SU-DHL-6 (cell line): ENCODE results near the gene SLC8A3.
"Not testable (repeated sequence)": the region's sequence is repeated elsewhere in the genome, so short reads cannot be mapped to it uniquely, and the experiment has no call there.

ENCODE experiments used
- H2AFZ ChIP-seq: fragments of 200-600 bp; sonication (generic); 2 replicates; pipeline ENCODE4 v1.6.1; 2014; ENCODE audit warnings: low read depth, mild to moderate bottlenecking, moderate library complexity, mixed read lengths, antibody characterized with exemption, low read length; ENCODE audit not compliant: severe bottlenecking
- H3F3A ChIP-seq: fragments of 200-600 bp; shearing (Covaris generic); 2 replicates; pipeline ENCODE4 v1.6.0; 2016; ENCODE audit warnings: antibody characterized with exemption, mild to moderate bottlenecking; ENCODE audit not compliant: insufficient read depth
- H3K27ac ChIP-seq: fragments of 200-600 bp; sonication (generic); 2 replicates; pipeline ENCODE4 v1.5.1; 2016; ENCODE audit warnings: low read depth, mild to moderate bottlenecking, low read length, moderate library complexity, mixed read lengths
- H3K27me3 ChIP-seq: fragments of 200-600 bp; sonication (generic), shearing (Covaris generic); 2 replicates; pipeline ENCODE4 v1.6.0; 2014; ENCODE audit warnings: mild to moderate bottlenecking, low read length
- H3K36me3 ChIP-seq: fragments of 200-600 bp; sonication (generic); 2 replicates; pipeline ENCODE4 v1.6.1; 2014; ENCODE audit warnings: mild to moderate bottlenecking, low read length, mixed read lengths
- H3K4me2 ChIP-seq: fragments of 300-600, 200-600 bp; shearing (Covaris generic), sonication (generic); 2 replicates; pipeline ENCODE4 v1.6.0; 2014; ENCODE audit warnings: low read length, low read depth, mild to moderate bottlenecking; ENCODE audit not compliant: poor library complexity, severe bottlenecking
- H3K4me3 ChIP-seq: fragments of 200-600 bp; sonication (generic); 2 replicates; pipeline ENCODE4 v1.5.1; 2014; ENCODE audit warnings: antibody characterized with exemption, low read length, mild to moderate bottlenecking, mixed read lengths; ENCODE audit not compliant: insufficient read depth, poor library complexity, severe bottlenecking
- H3K79me2 ChIP-seq: fragments of 200-600 bp; sonication (generic); 2 replicates; pipeline ENCODE4 v1.6.1; 2014; ENCODE audit warnings: mild to moderate bottlenecking, low read length, moderate library complexity; ENCODE audit not compliant: insufficient read depth
- H3K9ac ChIP-seq: fragments of 200-600 bp; sonication (generic); 2 replicates; pipeline ENCODE4 v1.7.0; 2014; ENCODE audit warnings: mild to moderate bottlenecking, low read length
- H3K9me2 ChIP-seq: fragments of 200-600 bp; sonication (generic); replicated peaks from 2 replicates; pipeline ENCODE4 v1.6.1; 2014; ENCODE audit warnings: low read length; ENCODE audit not compliant: insufficient read depth
- H3K9me3 ChIP-seq: fragments of 200-600 bp; sonication (generic); 2 replicates; pipeline ENCODE4 v1.6.1; 2014; ENCODE audit warnings: low read length, mixed read lengths; ENCODE audit not compliant: insufficient read depth
- H4K20me1 ChIP-seq: fragments of 200-600 bp; sonication (generic); 2 replicates; pipeline ENCODE4 v1.6.1; 2014; ENCODE audit warnings: low read depth, mild to moderate bottlenecking, antibody characterized with exemption, low read length, moderate library complexity, mixed read lengths
- EZH2phosphoT487 ChIP-seq: fragments of 200-600 bp; sonication (generic), shearing (Covaris generic); conservative IDR thresholded peaks from 2 replicates; pipeline ENCODE4 v1.6.1; 2018; ENCODE audit warnings: mild to moderate bottlenecking, antibody characterized with exemption, low read length, moderate library complexity, mixed read lengths
- TF ChIP-seq, protein P1 (sequence below): fragments of 200-600 bp; sonication (generic); IDR thresholded peaks from one replicate; pipeline ENCODE4 v1.5.1; 2017; ENCODE audit warnings: antibody characterized with exemption, mild to moderate bottlenecking, low read length, moderate library complexity; ENCODE audit not compliant: insufficient read depth, poor library complexity, severe bottlenecking

Gene SLC8A3

DNA sequence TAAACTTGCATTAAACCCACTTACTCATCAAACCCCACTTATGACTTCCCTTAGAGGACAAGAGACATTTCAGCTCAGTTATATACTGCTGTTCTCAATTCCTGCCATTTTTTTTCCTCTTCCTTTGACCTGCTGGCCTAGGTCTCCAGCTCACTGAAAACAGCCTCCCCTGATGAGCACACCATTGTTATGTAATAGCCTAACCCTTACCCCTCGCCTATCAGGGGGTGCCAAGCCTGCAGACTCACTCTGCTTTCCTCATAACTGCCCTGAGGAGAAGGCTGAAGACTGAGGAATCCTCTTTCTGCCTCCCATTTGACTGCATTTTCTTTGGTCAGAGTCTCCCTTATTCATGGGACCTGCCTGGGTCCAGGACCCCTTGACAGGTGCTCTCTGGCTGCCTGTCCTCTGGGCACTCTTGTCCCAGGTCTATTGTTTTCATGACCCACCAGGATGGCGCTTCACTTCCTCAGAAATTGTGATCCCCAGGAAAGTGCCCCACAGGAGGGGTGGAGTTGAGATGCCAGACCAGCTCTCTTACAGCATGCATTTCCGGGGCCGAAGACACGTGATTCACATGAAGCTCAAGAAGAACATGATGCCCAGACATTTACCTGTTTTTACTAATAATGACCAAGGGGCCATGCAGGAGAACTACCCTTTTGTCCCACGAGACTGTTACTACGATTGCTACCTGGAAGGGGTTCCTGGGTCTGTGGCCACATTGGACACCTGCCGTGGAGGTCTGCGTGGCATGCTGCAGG, 41.3 kb upstream of the SLC8A3 start:
- not testable (repeated sequence) for H3F3A ChIP-seq, H3K27ac ChIP-seq, H3K9ac ChIP-seq, H4K20me1 ChIP-seq, H3K79me2 ChIP-seq, H3K27me3 ChIP-seq, H3K4me3 ChIP-seq, H2AFZ ChIP-seq, H3K36me3 ChIP-seq, H3K4me2 ChIP-seq, H3K9me2 ChIP-seq, H3K9me3 ChIP-seq

DNA sequence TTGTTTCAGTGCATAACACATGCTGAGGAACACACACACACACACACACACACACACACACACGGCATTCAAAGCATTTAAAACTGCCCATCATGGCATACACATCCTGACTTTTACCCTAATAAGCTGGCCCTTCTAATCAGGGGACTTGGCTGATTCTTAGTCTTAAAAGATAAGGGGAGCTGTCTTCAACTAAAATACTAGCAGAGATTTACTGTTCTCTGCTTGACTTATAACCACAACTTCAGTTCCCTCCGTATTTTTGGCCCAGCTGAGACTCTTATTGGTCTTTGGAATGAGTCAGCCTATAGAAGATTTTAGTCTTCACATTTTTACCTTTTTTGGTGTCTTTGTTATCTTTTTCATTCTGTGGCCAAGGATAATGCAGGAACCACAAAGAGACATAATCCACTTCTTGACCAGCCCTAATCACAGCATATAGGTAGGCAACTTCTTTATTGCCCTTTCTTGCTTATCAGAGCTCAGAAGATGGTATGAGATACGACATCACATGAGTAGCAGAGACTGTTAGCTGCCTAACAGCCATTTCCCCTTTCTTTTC, 25.1 kb upstream of the SLC8A3 start:
- no peaks in the 10 kb centered on the region for H3K79me2 ChIP-seq
- H2AFZ ChIP-seq = no peak overlapping the region
- no peak overlapping the region for H3K4me3 ChIP-seq
- H3K9me3 ChIP-seq = no peaks in the 10 kb centered on the region
- H3K9ac ChIP-seq = no peak overlapping the region
- H3K36me3 ChIP-seq = no peaks in the 10 kb centered on the region
- no peaks in the 10 kb centered on the region for H3K27me3 ChIP-seq
- H3K9me2 ChIP-seq = no peaks in the 10 kb centered on the region
- TF ChIP-seq EZH2phosphoT487 = no peak
- TF ChIP-seq, protein P1, sequence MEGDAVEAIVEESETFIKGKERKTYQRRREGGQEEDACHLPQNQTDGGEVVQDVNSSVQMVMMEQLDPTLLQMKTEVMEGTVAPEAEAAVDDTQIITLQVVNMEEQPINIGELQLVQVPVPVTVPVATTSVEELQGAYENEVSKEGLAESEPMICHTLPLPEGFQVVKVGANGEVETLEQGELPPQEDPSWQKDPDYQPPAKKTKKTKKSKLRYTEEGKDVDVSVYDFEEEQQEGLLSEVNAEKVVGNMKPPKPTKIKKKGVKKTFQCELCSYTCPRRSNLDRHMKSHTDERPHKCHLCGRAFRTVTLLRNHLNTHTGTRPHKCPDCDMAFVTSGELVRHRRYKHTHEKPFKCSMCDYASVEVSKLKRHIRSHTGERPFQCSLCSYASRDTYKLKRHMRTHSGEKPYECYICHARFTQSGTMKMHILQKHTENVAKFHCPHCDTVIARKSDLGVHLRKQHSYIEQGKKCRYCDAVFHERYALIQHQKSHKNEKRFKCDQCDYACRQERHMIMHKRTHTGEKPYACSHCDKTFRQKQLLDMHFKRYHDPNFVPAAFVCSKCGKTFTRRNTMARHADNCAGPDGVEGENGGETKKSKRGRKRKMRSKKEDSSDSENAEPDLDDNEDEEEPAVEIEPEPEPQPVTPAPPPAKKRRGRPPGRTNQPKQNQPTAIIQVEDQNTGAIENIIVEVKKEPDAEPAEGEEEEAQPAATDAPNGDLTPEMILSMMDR = no peak
- no peaks in the 10 kb centered on the region for H4K20me1 ChIP-seq
- no peaks in the 10 kb centered on the region for H3F3A ChIP-seq
- H3K27ac ChIP-seq = no peak overlapping the region
- no peak overlapping the region for H3K4me2 ChIP-seq

- no peaks in the 10 kb centered on the region for H3K9me3 ChIP-seq
- H3K9ac ChIP-seq = no peak overlapping the region
- H3K9me2 ChIP-seq = no peaks in the 10 kb centered on the region
- TF ChIP-seq, protein P1 = no peak
- no peak for TF ChIP-seq EZH2phosphoT487
- H3K36me3 ChIP-seq = no peaks in the 10 kb centered on the region
- H3F3A ChIP-seq = no peaks in the 10 kb centered on the region
- no peaks in the 10 kb centered on the region for H3K27me3 ChIP-seq
- H2AFZ ChIP-seq = no peak overlapping the region
- no peaks in the 10 kb centered on the region for H4K20me1 ChIP-seq
- H3K27ac ChIP-seq = no peak overlapping the region
- no peak overlapping the region for H3K4me3 ChIP-seq
- H3K4me2 ChIP-seq = no peak overlapping the region
- H3K79me2 ChIP-seq = no peaks in the 10 kb centered on the region
Observed at GRCh38 chr14:70212752-70213151, 24.0 kb upstream of the SLC8A3 start.

DNA sequence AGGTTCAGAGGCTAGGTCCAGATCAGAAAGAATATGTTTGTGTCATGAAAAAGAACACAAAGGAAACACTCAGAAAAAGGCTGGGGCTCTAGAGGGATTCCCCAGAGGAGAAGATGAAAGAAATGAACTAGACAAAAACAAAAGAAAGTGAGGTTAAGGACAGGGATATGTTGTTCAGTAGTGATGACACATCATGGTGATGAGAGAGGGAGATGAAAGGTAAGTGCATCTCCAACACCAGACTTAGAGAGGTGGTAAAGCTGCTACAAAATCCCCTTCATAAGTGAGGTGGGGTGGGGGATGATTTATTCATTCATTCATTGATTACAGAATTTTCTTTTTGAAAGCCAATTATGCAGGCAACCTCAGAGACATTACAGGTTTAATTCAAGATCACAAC, 19.6 kb upstream of the SLC8A3 start:
- Histone ChIP-seq H2AFZ (no peak overlapping the region), H3K36me3 (no peaks in the 10 kb centered on the region), H3K4me3 (no peak overlapping the region), H3K9me2 (no peaks in the 10 kb centered on the region), H3K27me3 (no peaks in the 10 kb centered on the region), H4K20me1 (no peaks in the 10 kb centered on the region), H3K27ac (no peak overlapping the region), H3K79me2 (no peaks in the 10 kb centered on the region), H3K9me3 (no peaks in the 10 kb centered on the region), H3F3A (no peaks in the 10 kb centered on the region), H3K9ac (no peak overlapping the region), H3K4me2 (no peak overlapping the region)
- TF ChIP-seq, protein P1 = no peak
- TF ChIP-seq EZH2phosphoT487 = no peak
